ENCODE results near the gene KCNMA1.

DNA sequence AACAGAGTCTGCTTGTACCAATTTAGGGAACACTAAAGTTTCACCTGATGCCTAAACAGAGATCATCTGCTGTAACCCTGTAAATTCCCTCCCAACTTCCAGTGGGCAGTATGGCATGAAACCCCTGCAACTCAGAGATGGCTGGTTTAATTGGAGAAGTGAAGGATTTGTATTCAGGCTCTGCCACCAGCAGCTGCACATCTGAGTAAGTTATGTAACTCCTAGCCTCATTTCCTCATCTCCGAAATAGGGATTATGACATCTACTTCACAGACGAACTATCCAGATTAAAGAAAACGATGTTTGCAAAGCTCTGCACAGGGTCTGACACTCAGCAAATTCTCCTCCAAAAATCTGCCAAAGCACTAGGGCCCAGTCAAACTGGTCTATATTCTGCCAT, 493.0 kb downstream of the KCNMA1 start:
- TF ChIP-seq, protein P1, sequence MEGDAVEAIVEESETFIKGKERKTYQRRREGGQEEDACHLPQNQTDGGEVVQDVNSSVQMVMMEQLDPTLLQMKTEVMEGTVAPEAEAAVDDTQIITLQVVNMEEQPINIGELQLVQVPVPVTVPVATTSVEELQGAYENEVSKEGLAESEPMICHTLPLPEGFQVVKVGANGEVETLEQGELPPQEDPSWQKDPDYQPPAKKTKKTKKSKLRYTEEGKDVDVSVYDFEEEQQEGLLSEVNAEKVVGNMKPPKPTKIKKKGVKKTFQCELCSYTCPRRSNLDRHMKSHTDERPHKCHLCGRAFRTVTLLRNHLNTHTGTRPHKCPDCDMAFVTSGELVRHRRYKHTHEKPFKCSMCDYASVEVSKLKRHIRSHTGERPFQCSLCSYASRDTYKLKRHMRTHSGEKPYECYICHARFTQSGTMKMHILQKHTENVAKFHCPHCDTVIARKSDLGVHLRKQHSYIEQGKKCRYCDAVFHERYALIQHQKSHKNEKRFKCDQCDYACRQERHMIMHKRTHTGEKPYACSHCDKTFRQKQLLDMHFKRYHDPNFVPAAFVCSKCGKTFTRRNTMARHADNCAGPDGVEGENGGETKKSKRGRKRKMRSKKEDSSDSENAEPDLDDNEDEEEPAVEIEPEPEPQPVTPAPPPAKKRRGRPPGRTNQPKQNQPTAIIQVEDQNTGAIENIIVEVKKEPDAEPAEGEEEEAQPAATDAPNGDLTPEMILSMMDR (IDR thresholded peaks at IDR 0.05), result no peak
- no peak for TF ChIP-seq RCOR1 (IDR thresholded peaks at IDR 0.05; ENCODE audit: low read length)

All from SK-N-SH (cell line).